DMS79 treated with DMSO at 0.1 percent for 48 hours (cell line): Measurements from ENCODE around the gene OTX1.
A peak's percentile ranks its signal among the peaks of the same experiment; 100 is the strongest.
"Not testable (repeated sequence)": the region's sequence is repeated elsewhere in the genome, so short reads cannot be mapped to it uniquely, and the experiment has no call there.

Experiments
- DNase-seq: peaks from one replicate; lab custom pipeline; 2025; lab: John Stamatoyannopoulos, UW

The OTX1 gene

GRCh38 chr2:63050334-63051041, at the start of gene OTX1:
Gene OTX1 (plus strand): TSS chr2:63050830. CDS start chr2:63052991, 2,161 bp downstream.
- peak; percentile 76 for DNase-seq

GRCh38 chr2:63001576-63001975, 49.1 kb upstream of the OTX1 start:
- no peak for DNase-seq

GRCh38 chr2:63003351-63003750, 47.3 kb upstream of the OTX1 start:
- DNase-seq: no peak

GRCh38 chr2:63007813-63008458, 42.7 kb upstream of the OTX1 start:
- DNase-seq: no peak

- no peak for DNase-seq
Measured at GRCh38 chr2:63008838-63009237, 41.8 kb upstream of the OTX1 start.

- DNase-seq: no peak
Measured at GRCh38 chr2:63009490-63009889, 41.1 kb upstream of the OTX1 start.

- no peak for DNase-seq
Measured at GRCh38 chr2:63012541-63012940, 38.1 kb upstream of the OTX1 start.

GRCh38 chr2:63013438-63013837, 37.2 kb upstream of the OTX1 start:
- no peak for DNase-seq

GRCh38 chr2:63015389-63015788, 35.2 kb upstream of the OTX1 start:
- DNase-seq: no peak

GRCh38 chr2:63018439-63018838, 32.2 kb upstream of the OTX1 start:
- no peak for DNase-seq

GRCh38 chr2:63019686-63020085, 30.9 kb upstream of the OTX1 start:
- DNase-seq: not testable (repeated sequence)

- DNase-seq: no peak
Measured at GRCh38 chr2:63023444-63023843, 27.2 kb upstream of the OTX1 start.

GRCh38 chr2:63027220-63027619, 23.4 kb upstream of the OTX1 start:
- DNase-seq: no peak

GRCh38 chr2:63029058-63029457, 21.6 kb upstream of the OTX1 start:
- DNase-seq: no peak

GRCh38 chr2:63034526-63034925, 16.1 kb upstream of the OTX1 start:
- DNase-seq: no peak

GRCh38 chr2:63035169-63035568, 15.5 kb upstream of the OTX1 start:
- no peak for DNase-seq

- DNase-seq: no peak
Measured at GRCh38 chr2:63035660-63036059, 15.0 kb upstream of the OTX1 start.

- no peak for DNase-seq
Measured at GRCh38 chr2:63038034-63038433, 12.6 kb upstream of the OTX1 start.

GRCh38 chr2:63040586-63040985, 10.0 kb upstream of the OTX1 start:
- no peak for DNase-seq

GRCh38 chr2:63041592-63041991, 9.0 kb upstream of the OTX1 start:
- DNase-seq: no peak

GRCh38 chr2:63044362-63045327, 6.0 kb upstream of the OTX1 start:
- no peak for DNase-seq

- no peak for DNase-seq
Measured at GRCh38 chr2:63046552-63046951, 4.1 kb upstream of the OTX1 start.

- DNase-seq: no peak
Measured at GRCh38 chr2:63046961-63047320, 3.7 kb upstream of the OTX1 start.
